HG02973 (cell line): ENCODE results near the gene R3HDM2.

ENCODE experiments used
- ATAC-seq: cut with Tn5 transposase; IDR thresholded peaks from one replicate; pipeline ENCODE4 v1.9.1; 2021; ENCODE audit warnings: moderate library complexity; ENCODE audit not compliant: unreplicated experiment

R3HDM2 gene

DNA sequence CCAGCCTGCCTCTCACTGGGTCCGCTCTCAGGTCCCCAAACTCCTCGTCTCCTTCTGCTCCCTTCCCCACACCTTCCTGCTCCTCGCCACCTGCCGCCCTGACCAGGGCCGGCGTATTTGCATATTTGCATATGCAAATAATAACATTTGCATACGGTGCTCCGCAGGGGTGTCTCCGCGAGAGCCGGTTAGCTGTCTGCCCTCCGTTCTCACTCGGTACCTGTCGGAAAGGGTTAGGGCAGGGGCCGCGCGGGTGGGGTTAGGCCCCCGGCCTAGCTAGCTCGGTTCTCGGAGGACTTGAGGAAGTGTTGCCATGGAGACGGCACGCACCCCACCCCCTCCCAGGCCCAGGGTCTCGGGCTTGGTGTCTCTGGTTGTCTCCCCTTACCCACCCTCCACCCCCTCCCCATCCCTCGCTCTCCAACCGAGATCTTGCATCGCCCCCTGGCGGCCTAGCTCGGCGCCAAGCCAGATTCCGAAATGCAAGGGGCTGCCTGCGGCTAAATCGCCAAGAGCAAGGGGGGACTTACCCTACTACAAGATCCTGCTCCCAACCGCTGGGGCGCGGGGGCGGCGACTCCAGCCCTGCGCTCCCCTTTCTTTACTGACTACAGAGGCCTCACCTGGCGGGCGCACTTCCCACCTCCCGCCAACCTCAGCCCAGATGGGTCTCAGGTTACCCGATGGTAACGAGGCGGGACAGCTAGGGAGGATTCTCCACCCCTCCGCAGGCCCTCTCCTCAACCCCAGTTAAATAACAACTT is 188.0 kb downstream of the R3HDM2 start:
- no peak for ATAC-seq

GRCh38 chr12:57242329-57242690 is 188.5 kb downstream of the R3HDM2 start:
- ATAC-seq: no peak

DNA sequence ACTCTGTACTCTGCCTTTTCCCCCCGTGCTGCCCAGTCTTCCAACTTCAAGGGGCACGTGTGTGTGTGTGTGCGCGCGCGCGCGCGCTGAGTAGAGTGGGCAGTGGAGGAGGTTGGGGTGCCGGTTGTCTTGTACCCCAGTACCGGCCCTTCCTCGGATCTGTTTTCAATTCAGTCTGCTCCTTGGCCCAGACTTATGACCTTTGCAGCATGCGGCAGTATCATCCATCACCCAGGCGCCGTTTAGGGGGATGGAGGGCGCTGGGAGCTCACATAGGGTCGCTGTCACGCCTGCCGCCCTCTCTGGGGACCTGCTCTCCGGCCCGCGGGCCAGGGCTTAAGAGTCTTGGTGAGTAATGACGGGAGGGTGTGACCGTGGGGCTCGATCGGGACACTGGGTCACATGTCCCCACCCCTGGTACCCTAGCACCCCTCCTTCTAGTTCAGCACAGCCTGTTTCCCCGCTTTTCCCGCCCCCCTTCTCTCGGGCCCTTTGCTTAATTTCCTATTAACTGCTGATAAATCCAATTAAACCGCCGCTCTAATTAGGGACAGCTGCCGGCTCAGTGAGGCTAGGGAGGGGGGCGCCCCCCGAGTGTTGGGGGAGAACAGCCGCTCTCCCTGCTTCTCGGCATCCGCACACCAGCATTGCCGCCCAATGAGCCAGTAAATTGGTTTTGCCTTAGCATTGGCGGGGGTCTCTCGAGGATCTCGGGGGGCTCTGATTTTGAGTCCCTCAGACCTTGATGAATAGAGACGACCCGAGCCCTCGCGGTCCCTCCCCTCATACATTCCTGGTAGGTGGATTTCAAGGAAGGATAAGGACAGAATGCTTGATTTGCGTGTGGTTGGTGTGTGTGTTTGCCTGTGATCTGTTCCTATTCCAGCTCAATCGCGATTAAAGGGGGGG is 189.2 kb downstream of the R3HDM2 start:
- no peak for ATAC-seq

DNA sequence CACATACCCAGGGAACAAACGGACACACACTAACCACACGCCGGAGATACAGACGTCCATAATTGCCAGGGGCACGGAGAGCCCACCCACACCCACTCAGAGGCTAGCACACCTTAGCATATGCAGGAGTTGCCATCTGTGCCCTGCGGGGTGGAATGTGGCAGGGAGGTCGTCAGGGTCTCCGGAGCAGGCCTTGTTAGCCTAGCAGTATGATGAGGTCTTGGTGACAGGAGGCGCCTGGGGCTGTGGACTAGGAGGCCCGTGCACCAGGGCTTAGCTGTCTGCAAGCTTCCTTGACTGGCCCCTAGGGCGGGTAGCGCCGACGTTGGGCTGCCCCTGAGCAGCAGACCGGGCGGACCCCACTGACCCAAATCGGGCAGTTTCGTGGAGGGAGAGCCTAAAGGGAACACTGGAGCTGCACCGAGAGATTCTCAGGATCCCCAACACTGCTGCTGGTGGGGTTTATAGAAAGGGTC is 189.9 kb downstream of the R3HDM2 start:
- no peak for ATAC-seq

GRCh38 chr12:57240066-57240921 is 190.5 kb downstream of the R3HDM2 start:
- ATAC-seq: no peak

GRCh38 chr12:57239587-57240065 is 191.2 kb downstream of the R3HDM2 start:
- ATAC-seq: no peak

GRCh38 chr12:57238854-57239554 is 191.8 kb downstream of the R3HDM2 start:
- ATAC-seq: peak; percentile 41

- ATAC-seq: no peak
Measured at GRCh38 chr12:57237932-57238853, 192.7 kb downstream of the R3HDM2 start.

- ATAC-seq: no peak
Measured at GRCh38 chr12:57237596-57237931, 193.3 kb downstream of the R3HDM2 start.

DNA sequence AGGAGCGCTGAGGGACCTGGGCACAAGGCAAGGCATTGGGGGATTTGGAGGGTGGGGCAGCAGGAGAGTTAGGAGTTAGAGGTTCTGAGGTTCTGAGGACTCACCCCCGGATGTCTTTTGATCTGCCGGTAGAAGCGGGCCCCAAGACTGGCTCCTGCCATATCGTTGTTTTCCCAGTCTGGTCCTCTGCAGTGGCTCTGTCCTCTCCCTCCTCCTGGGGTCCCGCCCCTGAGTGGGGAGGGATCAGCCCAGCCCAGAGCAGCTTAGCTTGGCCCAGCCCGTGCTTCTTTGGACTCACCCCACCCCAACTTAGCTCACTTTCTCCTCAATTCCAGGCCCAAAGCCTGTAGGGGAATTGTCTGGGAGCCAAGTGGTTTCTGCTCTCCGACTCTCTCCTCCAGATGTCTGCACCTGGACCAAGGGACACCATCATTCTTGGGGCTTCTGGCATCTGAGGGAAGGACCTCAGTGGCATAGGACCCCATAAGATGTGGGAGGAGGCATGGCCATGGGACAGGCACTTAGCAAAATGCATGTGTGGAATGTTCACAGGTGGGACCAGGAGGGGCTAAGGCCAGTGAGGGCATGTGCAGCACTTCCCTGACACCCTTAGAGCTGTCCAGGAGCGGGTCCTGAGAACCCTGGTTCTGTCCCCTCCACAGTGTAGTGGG is 193.8 kb downstream of the R3HDM2 start:
- ATAC-seq: no peak

DNA sequence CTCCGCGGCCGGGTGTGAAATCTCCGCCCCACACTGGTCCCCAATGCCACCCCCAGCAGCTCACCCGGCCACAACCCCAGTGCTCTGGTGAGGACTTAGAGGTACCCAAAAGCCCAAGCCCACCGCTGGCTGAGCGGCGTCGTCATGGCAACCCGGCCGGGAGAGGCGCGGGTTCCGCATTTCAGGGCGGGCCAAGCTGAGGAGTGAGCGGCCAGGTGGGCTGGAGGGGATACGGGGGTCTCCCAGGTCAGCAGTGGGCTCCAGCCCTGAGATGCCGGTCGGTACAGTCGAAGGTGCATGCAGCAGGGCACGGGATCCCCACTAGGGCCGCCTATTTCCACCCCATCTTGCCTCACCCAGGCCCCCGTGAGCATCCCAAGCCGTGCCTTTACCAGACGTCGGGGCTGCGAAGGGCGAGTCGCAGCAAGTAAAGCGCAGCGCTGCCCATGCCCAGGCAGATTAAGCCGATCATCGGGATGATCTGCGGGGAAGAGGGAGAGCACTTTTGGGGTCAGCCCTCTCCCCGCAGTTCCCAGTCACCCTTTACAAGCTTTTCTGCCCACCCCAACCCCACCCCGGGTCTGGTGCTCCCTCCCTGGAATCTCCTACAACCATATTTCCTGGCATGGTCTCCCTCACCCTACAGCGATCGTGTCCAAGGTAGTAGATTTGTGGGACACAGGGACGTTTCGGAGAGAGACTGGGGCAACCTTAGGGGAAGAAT is 194.5 kb downstream of the R3HDM2 start:
- no peak for ATAC-seq

- ATAC-seq: no peak
Measured at GRCh38 chr12:57235728-57236131, 195.1 kb downstream of the R3HDM2 start.

DNA sequence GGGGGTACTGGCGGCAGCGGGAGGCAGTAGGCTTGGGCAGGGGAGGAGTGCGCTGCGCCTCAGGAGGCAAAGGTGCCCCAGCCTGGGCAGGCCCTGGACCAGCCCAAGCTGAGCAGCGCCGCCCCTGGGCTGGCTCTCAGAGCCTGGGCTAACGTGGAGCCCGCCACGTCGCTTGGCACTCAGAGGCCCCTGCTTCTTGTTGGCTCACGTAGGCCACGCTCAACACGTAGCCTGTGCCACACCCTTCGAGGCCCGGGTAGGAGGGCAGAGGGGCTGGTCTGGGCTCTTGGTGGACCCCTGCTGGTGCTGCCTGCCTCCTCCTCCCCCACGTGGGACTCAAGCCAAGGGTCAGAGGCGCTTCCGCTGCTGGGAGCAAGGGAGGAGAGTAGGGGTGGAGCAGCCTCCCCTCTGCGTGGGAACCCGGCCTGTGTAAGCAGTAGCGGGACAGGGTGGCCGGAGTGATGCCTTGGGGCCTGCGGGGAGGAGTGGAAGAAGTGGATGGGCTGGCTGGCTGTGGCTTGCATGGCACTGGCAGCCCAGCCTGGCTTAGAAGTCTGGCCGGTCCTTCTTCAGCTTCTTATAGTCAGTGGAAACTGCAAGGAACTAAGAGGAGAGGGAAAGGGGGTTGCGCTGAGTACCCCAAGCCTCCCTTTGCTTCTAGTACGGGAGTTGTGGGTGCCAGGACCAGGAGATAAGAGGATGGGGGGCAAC is 195.7 kb downstream of the R3HDM2 start:
- no peak for ATAC-seq

GRCh38 chr12:57234571-57235016 is 196.2 kb downstream of the R3HDM2 start:
- ATAC-seq: no peak

GRCh38 chr12:57234233-57234570 is 196.6 kb downstream of the R3HDM2 start:
- no peak for ATAC-seq

GRCh38 chr12:57233357-57234232 is 197.2 kb downstream of the R3HDM2 start:
- no peak for ATAC-seq
